Smooth muscle cell (in vitro differentiated cells): ENCODE measurements around the gene POLR2E. TPM values are rescaled to one million over a fixed set of nuclear protein-coding genes. Genes with fewer than 3 reads are reported as not detected.

ENCODE experiments used
- DNase-seq: peaks from one replicate; lab custom pipeline; 2025; ENCODE audit not compliant: unreplicated experiment; lab: John Stamatoyannopoulos, UW
- H2AFZ ChIP-seq: fragments of 200-600 bp; sonication (generic); 2 replicates; pipeline ENCODE4 v1.6.0; 2016; ENCODE audit warnings: antibody characterized with exemption, low read depth, mild to moderate bottlenecking
- H3F3A ChIP-seq: fragments of 200-600 bp; sonication (generic); 2 replicates; pipeline ENCODE4 v1.6.0; 2017; ENCODE audit warnings: antibody characterized with exemption, low read depth
- H3K27ac ChIP-seq: fragments of 200-600 bp; sonication (generic); 2 replicates; pipeline ENCODE4 v1.5.1; 2016; ENCODE audit warnings: low read depth, mild to moderate bottlenecking
- H3K27me3 ChIP-seq: fragments of 200-600 bp; sonication (generic); 2 replicates; pipeline ENCODE4 v1.6.1; 2016; ENCODE audit warnings: low read depth, mild to moderate bottlenecking
- H3K36me3 ChIP-seq: fragments of 200-600 bp; sonication (generic); 2 replicates; pipeline ENCODE4 v1.5.1; 2016; ENCODE audit warnings: low read depth
- H3K4me1 ChIP-seq: fragments of 200-600 bp; sonication (generic); 2 replicates; pipeline ENCODE4 v1.5.1; 2016; ENCODE audit warnings: low read depth
- H3K4me2 ChIP-seq: fragments of 200-600 bp; sonication (generic); 2 replicates; pipeline ENCODE4 v1.6.0; 2016; ENCODE audit warnings: mild to moderate bottlenecking
- H3K4me3 ChIP-seq: fragments of 200-600 bp; sonication (generic); 2 replicates; pipeline ENCODE4 v1.5.1; 2016; ENCODE audit warnings: mild to moderate bottlenecking
- H3K79me2 ChIP-seq: fragments of 200-600 bp; sonication (generic); 2 replicates; pipeline ENCODE4 v1.6.0; 2016; ENCODE audit warnings: low read depth, mild to moderate bottlenecking
- H3K9ac ChIP-seq: fragments of 200-600 bp; sonication (generic); 2 replicates; pipeline ENCODE4 v1.6.0; 2016; ENCODE audit warnings: low read depth
- H3K9me3 ChIP-seq: fragments of 200-600 bp; sonication (generic); replicated peaks from 2 replicates; pipeline ENCODE4 v1.5.1; 2016; ENCODE audit warnings: low read depth
- H4K20me1 ChIP-seq: fragments of 200-600 bp; sonication (generic); 2 replicates; pipeline ENCODE4 v1.6.0; 2016; ENCODE audit warnings: low read depth
- WGBS: methylation state at CpG from one replicate; pipeline ENCODE4 v1.1.7; 2016; ENCODE audit warnings: low lambda C conversion rate; 5-methylcytosine and 5-hydroxymethylcytosine counted together
- polyA plus RNA-seq: library from polyadenylated mRNA; unstranded; fragments of >200 nt; fragmentation: Nextera tagmentation; extraction: Ambion mirVana; gene quantifications from 2 replicates; pipeline ENCODE4 v1.2.1, GENCODE V29; 2016
- total RNA-seq: library from RNA; depleted of rRNA; stranded (reverse); fragments of >200 nt; gene quantifications from 2 replicates; pipeline ENCODE4 v1.2.3, GENCODE V29; 2014
- TF ChIP-seq, protein P1 (sequence below): fragments of 200-600 bp; sonication (generic); IDR thresholded peaks from 2 replicates; pipeline ENCODE4 v1.5.1; 2017; ENCODE audit warnings: borderline replicate concordance, mild to moderate bottlenecking, antibody characterized with exemption; ENCODE audit not compliant: insufficient read depth, poor library complexity, severe bottlenecking

POLR2E gene
- total and polyA plus RNA-seq, 2 experiments from 2014 or later: 114 to 235 TPM

DNA sequence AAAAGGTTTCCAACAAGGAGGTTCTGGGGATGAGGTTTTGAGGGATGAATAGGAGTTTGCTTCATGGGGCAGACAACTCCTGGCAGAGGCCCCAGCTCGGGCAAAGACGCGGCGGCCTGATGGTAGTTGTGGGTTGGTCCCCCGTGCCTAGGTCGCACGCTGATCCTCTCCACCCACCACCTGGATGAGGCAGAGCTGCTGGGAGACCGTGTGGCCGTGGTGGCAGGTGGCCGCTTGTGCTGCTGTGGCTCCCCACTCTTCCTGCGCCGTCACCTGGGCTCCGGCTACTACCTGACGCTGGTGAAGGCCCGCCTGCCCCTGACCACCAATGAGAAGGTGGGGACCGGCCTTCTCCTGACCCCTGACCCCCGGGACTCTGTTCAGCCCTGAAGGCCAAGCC, 43.4 kb downstream of the POLR2E start:
- Histone ChIP-seq H3K27ac (no peak overlapping the region), H3K9me3 (peaks cover 4% of the 10 kb centered on the region), H3K4me1 (no peaks in the 10 kb centered on the region), H3K9ac (no peak overlapping the region), H3K36me3 (peaks cover 14% of the 10 kb centered on the region), H4K20me1 (no peaks in the 10 kb centered on the region), H3K27me3 (no peaks in the 10 kb centered on the region), H3K4me2 (no peak overlapping the region), H2AFZ (no peak overlapping the region), H3K79me2 (no peaks in the 10 kb centered on the region), H3K4me3 (no peak overlapping the region), H3F3A (no peaks in the 10 kb centered on the region)
- 92% methylated on average over 17 of the region's 17 CpGs for WGBS
- DNase-seq: no peak
- TF ChIP-seq, protein P1, sequence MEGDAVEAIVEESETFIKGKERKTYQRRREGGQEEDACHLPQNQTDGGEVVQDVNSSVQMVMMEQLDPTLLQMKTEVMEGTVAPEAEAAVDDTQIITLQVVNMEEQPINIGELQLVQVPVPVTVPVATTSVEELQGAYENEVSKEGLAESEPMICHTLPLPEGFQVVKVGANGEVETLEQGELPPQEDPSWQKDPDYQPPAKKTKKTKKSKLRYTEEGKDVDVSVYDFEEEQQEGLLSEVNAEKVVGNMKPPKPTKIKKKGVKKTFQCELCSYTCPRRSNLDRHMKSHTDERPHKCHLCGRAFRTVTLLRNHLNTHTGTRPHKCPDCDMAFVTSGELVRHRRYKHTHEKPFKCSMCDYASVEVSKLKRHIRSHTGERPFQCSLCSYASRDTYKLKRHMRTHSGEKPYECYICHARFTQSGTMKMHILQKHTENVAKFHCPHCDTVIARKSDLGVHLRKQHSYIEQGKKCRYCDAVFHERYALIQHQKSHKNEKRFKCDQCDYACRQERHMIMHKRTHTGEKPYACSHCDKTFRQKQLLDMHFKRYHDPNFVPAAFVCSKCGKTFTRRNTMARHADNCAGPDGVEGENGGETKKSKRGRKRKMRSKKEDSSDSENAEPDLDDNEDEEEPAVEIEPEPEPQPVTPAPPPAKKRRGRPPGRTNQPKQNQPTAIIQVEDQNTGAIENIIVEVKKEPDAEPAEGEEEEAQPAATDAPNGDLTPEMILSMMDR: no peak

DNA sequence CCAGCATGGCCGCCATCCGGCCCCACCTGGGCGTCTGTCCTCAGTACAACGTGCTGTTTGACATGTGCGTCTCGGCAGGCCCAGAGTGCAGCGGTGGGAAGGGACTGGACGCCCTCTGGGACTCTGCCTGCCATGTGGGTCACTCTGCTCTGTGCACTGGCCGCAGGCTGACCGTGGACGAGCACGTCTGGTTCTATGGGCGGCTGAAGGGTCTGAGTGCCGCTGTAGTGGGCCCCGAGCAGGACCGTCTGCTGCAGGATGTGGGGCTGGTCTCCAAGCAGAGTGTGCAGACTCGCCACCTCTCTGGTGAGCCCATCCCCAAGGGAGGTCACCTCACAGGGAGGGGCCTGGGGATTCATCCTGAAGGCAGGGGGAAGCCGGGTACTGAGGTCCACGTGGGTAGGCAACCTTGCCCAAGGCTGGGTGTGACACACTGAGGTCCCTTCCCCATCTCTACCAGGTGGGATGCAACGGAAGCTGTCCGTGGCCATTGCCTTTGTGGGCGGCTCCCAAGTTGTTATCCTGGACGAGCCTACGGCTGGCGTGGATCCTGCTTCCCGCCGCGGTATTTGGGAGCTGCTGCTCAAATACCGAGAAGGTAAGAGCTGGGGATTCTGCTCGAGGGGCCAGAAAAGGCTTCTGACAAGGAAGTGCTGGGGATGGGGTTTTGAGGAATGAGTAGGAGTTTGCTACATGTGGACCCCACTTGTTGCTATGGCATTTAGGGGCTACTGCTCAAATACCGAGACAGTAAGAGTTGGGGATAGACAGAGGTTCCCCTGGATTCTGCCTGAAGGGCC, 44.0 kb downstream of the POLR2E start:
- Histone ChIP-seq H3F3A (no peaks in the 10 kb centered on the region), H3K9me3 (no peaks in the 10 kb centered on the region)
- 90% methylated on average over 31 of the region's 31 CpGs for WGBS

DNA sequence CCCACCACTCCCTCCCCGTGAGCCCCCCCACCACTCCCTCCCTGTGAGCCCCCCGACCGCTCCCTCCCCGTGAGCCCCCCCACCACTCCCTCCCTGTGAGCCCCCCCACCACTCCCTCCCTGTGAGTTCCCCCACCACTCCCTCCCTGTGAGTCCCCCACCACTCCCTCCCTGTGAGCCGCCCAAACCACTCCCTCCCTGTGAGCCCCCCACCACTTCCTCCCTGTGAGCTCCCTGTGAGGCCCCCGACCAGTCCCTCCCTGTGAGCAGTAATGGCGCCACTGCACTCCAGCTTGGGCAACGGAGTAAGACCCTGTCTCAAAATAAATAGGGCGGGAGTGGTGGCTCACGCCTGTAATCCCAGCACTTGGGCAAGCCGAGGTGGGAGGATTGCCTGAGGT, 45.4 kb downstream of the POLR2E start:
- DNase-seq: no peak
- Histone ChIP-seq H3K4me2 (no peak overlapping the region), H3K9me3 (no peaks in the 10 kb centered on the region), H3K27me3 (no peaks in the 10 kb centered on the region), H2AFZ (no peak overlapping the region), H3K4me1 (no peaks in the 10 kb centered on the region), H3K79me2 (no peaks in the 10 kb centered on the region), H4K20me1 (no peaks in the 10 kb centered on the region), H3F3A (no peaks in the 10 kb centered on the region), H3K27ac (no peak overlapping the region), H3K9ac (no peak overlapping the region), H3K36me3 (no peaks in the 10 kb centered on the region), H3K4me3 (no peak overlapping the region)
- WGBS: 58% methylated on average over 6 of the region's 11 CpGs
- TF ChIP-seq, protein P1: no peak

More for the DNA sequence above, 44.0 kb downstream of the POLR2E start:
- Histone ChIP-seq H3K27ac (no peak overlapping the region), H3K4me1 (no peaks in the 10 kb centered on the region), H3K4me2 (no peak overlapping the region), H3K4me3 (no peak overlapping the region), H2AFZ (no peak overlapping the region), H3K36me3 (peaks cover 8% of the 10 kb centered on the region), H3K79me2 (no peaks in the 10 kb centered on the region), H3K27me3 (no peaks in the 10 kb centered on the region), H4K20me1 (no peaks in the 10 kb centered on the region), H3K9ac (no peak overlapping the region)
- TF ChIP-seq, protein P1: no peak
- no peak for DNase-seq

DNA sequence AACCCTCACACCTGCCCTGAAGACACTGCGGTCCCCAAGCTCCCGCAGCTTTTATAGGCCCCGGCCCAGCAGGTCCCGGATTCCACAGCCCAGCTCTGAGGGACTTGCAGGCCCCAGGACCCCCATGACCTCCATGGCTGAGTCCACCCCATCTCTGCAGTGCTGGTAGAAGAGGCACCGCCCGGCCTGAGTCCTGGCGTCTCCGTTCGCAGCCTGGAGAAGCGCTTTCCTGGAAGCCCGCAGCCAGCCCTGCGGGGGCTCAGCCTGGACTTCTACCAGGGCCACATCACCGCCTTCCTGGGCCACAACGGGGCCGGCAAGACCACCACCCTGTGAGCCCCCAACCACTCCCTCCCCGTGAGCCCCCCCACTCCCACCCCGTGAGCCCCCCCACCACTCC, 46.1 kb downstream of the POLR2E start:
- H3K27me3 ChIP-seq: no peaks in the 10 kb centered on the region
- TF ChIP-seq, protein P1: no peak
- 97% methylated on average over 12 of the region's 17 CpGs for WGBS
- H3K4me1 ChIP-seq: no peaks in the 10 kb centered on the region
- no peaks in the 10 kb centered on the region for H3K79me2 ChIP-seq
- no peaks in the 10 kb centered on the region for H3K9me3 ChIP-seq
- no peak for DNase-seq
- no peak overlapping the region for H2AFZ ChIP-seq
- H3K36me3 ChIP-seq: no peaks in the 10 kb centered on the region
- no peak overlapping the region for H3K4me2 ChIP-seq
- no peaks in the 10 kb centered on the region for H4K20me1 ChIP-seq
- H3F3A ChIP-seq: no peaks in the 10 kb centered on the region
- no peak overlapping the region for H3K9ac ChIP-seq
- no peak overlapping the region for H3K27ac ChIP-seq
- no peak overlapping the region for H3K4me3 ChIP-seq
